ENCODE data around the gene PLEKHA6.
A peak's percentile ranks its signal among the peaks of the same experiment; 100 is the strongest.

The PLEKHA6 gene

GRCh38 chr1:204262506-204263253 is 97.0 kb downstream of the PLEKHA6 start:
- FAIRE-seq, result no peak

GRCh38 chr1:204261746-204262505 is 97.8 kb downstream of the PLEKHA6 start:
- DNase-seq (ENCODE audit: low spot score) (no peak), FAIRE-seq (no peak)

More at GRCh38 chr1:204262506-204263253, 97.0 kb downstream of the PLEKHA6 start:
- DNase-seq (ENCODE audit: low spot score), result no peak

DNA sequence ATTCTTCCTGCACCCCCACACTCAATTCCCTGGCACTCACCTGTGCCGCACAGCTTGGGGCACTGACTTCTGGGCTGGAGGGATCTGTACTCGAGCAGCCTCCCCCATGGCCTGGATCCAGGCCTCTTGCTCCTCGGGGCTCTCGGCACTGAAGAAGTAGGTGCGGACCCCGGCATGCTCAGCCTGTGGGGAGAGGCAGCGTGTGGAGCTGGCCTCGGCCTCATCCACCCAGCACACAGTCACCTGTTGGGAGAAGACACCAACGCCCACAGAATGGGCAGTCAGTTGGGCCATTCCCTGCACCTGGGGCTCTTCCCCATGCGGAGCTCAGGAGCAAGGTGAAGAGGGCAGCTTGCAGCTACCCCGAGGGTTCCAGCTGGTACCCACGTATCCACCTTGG is 98.5 kb downstream of the PLEKHA6 start:
- no peak for FAIRE-seq
- no peak for DNase-seq (ENCODE audit: low spot score)

- FAIRE-seq (no peak), DNase-seq (ENCODE audit: low spot score) (no peak)
These were observed 99.0 kb downstream of the PLEKHA6 start for GRCh38 chr1:204260601-204261197.

DNA sequence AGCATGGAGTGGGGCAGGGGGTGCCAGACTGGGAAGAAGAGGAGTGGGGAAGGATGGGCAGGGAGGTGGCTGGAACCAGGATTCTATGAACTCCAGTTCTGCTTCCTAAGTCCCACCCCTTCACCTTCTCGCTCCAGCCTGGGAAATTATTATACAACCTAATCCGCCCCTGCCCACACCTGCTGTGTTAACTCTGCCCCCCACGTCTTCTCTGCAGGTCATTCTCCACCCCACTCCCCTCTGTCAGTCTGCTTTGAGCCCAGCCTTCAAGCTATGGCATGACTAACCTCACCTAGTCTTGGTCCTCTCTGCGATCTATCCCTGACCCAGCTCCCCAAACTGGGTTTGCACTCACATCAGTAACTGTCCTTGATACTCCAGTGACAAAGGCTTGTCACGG is 99.9 kb downstream of the PLEKHA6 start:
- no peak for FAIRE-seq
- DNase-seq (ENCODE audit: low spot score), result no peak

DNA sequence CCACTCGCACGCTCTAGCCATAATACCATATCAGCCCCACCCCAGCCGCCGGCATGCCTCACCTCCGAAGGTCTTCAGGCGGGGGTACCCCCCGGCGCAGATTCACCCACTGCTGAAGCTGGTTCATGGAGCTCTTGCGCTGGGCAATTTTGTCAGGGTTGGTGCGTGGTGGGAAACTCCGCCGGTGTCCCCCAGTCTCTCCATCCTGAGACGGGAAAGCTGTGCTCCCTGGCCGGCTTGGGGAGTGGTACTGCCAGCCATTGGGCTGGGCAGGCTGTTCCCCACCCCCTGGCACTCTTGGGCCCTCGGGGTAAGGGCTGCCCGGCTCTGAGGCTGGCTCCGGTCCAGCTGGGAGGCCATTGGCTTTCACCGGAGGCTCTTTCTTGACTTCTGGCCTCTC is 100.5 kb downstream of the PLEKHA6 start:
- no peak for FAIRE-seq

GRCh38 chr1:204258213-204259115 is 101.3 kb downstream of the PLEKHA6 start:
- no peak for FAIRE-seq

More for the DNA sequence above, 100.5 kb downstream of the PLEKHA6 start:
- DNase-seq (ENCODE audit: low spot score), result no peak

GRCh38 chr1:204257446-204257845 is 102.3 kb downstream of the PLEKHA6 start:
- FAIRE-seq (no peak), DNase-seq (ENCODE audit: low spot score) (no peak)

More at GRCh38 chr1:204258213-204259115, 101.3 kb downstream of the PLEKHA6 start:
- peak; percentile 77 for DNase-seq (ENCODE audit: low spot score)

DNA sequence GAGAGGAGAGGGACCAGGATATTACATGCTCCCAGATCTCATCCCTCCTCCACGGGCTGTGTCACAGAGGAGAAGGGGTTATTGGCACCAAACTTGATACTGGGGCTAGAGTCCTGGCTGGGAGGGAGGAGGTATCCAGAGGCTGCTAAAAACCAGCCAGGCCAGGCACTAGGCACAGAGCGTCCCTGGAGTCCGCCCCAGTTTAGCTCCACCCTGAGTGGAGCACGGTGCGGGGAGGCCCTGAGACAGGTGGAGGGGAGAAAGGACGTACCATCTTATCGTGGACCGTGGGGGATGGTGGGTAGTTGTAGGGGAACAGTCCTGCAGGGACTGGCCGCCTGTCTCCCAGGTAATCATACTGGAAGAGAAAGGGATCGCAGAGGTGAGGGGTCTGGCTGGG is 103.2 kb downstream of the PLEKHA6 start:
- DNase-seq (ENCODE audit: low spot score) (no peak), FAIRE-seq (peak; percentile 74)

DNA sequence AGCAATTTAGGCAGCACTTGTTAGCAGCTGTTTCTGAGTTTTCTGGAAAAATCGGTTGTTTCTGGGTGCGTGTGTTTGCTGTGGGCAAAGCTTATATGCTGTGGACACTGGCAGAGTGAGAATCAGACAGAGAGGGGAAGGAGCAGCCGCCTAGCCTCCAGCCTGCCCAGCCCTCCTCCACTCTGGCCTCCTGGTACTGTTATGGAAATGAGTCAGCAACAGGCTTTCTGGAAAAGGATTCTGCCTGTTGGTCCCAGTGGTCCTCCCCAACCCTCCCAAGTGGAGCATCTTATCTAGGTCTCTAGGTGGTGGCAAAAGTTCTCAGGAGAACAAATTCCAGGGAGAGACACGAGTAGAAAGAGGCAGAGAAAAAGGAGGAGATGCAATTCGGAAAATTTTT is 103.8 kb downstream of the PLEKHA6 start:
- DNase-seq (ENCODE audit: low spot score), result no peak
- no peak for FAIRE-seq

- no peak for DNase-seq (ENCODE audit: low spot score)
- no peak for FAIRE-seq
These were observed 104.5 kb downstream of the PLEKHA6 start for GRCh38 chr1:204255225-204255624.

- FAIRE-seq (no peak), DNase-seq (ENCODE audit: low spot score) (no peak)
These were observed 105.6 kb downstream of the PLEKHA6 start for GRCh38 chr1:204254031-204254661.

GRCh38 chr1:204251926-204252689 is 107.6 kb downstream of the PLEKHA6 start:
- FAIRE-seq, result no peak
- no peak for DNase-seq (ENCODE audit: low spot score)

- FAIRE-seq (no peak), DNase-seq (ENCODE audit: low spot score) (no peak)
These were observed 108.4 kb downstream of the PLEKHA6 start for GRCh38 chr1:204251286-204251685.

DNA sequence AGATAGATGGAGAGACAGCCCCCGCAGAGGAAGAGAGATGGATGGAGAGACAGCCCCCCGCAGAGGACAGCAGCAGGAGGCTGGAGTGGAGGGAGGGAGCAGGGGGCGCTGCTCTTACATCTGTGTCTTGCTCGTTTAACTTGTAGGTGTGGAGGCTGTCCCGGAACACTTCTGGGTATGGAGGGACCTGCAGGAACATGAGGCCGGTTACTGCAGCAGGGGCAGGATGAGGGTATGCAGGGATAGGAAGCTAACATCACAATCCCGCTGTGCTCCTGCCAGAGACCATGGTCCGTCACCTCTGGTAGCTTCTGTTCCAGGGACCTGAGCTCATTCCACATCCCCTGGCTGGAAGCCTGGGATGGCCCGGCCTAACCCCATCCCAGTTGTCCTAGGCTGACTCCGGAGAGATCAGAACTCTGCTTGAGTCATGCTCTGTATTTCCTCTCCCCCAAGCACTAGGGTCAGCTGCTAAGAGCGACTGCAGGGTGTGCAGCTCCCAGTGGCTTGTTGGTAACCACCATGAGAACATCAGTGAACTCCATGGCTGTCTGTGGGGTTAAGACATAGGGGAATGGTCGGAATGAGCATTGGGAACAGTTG is 109.2 kb downstream of the PLEKHA6 start:
- DNase-seq (ENCODE audit: low spot score) (no peak), FAIRE-seq (no peak)

DNA sequence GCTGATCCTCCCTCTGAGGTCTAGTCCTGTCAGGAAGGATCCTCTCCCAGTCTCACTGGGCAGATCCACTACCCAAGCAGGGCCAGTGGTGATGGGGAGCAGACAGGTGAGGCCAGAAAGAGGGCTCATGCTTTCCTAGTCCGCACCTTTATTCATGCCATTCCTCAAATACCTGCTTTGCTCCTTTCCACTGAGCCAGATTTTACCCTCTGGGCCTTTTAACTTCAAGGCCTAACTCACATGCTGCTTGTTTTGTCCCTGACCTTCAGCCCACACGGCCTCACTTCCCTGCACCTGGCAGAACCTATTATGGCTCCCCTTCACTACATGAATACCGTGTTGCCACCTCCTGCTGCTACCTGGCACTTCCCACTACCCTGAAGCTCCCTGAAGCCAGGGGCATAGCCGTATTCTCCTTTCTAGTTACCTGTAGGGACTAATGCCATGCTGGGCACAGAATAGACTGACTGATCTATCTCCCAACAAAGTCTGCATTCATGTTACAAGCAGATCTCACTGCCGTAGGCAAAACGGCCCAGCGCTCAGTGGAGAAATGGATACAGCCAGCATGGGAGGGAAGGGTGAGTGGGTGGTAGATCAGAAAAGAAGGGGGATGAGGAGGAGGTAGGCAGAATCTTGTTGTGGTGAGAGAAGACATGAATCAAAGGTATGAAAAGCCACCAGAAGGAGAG is 109.8 kb downstream of the PLEKHA6 start:
- DNase-seq (ENCODE audit: low spot score) (no peak), FAIRE-seq (no peak)

DNA sequence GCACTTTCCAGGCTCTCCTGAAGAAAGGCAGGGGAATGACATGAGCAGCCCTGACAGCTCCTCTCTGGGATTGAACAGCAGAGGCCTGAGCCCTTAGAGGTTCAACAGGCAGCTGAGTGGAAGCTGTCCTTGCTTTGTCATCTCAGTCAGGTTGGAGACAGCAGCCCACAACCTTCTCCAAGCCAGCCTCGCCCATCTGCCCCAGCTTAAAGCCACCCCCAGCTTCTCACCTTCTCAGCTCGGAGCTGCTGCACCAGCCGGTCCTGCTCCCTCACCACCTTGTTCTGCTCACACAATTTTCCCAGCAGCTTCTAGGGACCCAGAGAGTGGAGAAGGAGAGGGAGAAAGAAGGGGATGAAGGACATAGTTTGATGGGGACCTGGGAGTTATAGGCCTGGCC is 110.8 kb downstream of the PLEKHA6 start:
- FAIRE-seq (no peak), DNase-seq (ENCODE audit: low spot score) (no peak)

DNA sequence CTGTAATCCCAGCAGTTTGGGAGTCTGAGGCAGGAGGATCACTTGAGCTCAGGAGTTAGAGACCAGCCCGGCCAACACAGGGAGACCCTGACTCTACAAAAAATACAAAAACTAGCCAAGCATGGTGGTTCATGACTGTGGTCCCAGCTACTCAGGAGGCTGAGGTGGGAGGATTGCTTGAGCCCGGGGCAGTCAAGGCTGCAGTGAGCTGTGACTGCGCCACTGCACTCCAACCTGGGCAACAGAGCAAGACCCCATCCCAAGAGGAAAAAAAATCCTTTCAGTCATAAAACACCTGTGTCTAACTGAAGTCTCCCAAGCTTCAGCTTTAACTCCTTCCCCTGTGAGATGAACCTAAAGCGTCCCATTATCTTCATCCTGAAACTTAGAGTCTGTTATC is 112.9 kb downstream of the PLEKHA6 start:
- FAIRE-seq, result no peak
- no peak for DNase-seq (ENCODE audit: low spot score)

- no peak for DNase-seq (ENCODE audit: low spot score)
- no peak for FAIRE-seq
These were observed 116.8 kb downstream of the PLEKHA6 start for GRCh38 chr1:204242920-204243319.
